ENCODE measurements around the gene TBKBP1.

Gene TBKBP1

DNA sequence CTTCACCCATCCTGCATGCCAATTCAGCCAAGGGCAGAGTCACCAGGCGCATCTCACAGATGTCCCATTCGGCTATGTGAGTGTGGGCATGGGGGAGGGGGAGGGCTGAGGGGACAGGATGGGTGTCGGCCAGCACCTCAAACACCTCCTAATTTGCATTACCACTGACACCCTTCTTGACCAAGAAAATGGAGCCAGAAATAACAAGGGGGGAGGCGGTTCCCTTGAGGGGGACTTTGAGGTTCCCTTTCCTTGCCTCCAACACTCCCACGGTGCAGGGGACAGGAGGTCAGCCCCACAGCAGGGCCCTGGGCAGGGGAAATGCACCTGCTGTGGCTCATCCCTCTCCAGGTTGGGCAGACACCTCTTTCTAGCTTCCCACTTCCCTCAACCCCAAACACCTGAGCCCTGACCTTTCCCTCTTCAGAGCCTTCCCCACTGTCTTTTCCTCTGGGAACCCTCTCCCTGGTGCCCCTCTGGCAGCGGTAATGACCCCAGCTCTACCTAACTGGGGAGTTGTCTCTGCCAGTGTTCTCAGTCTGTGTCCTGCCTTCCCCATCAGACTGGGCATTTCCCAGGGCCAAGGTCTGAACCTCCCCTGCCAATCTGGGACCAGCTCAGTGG is 20.9 kb downstream of the TBKBP1 start:
- no peak for DNase-seq (ENCODE audit: low read depth)

GRCh38 chr17:47715669-47716325 is 21.8 kb downstream of the TBKBP1 start:
- DNase-seq (ENCODE audit: low read depth): no peak

GRCh38 chr17:47716375-47716774 is 22.4 kb downstream of the TBKBP1 start:
- no peak for DNase-seq (ENCODE audit: low read depth)

DNA sequence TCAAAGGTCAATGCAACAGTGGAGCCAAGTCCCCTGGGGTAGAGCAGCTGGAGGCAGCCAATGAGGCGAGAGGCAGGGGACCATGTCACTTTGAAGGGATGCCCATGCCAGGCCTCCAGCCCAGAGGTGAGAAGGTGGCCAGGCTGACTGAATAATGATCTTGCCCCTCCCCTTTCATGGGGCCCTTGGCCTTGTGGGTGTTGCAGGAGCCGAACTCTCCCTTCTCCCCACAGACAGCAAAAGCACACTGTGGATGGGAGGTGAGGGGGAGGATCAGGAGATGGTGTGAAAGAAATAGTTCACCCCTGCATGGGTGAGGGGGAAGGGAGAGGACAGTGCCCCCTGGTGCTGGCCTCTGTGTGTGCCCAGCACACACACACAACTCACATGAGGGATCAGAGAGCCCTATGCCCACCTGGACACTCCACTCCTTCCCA is 23.3 kb downstream of the TBKBP1 start:
- no peak for DNase-seq (ENCODE audit: low read depth)

DNA sequence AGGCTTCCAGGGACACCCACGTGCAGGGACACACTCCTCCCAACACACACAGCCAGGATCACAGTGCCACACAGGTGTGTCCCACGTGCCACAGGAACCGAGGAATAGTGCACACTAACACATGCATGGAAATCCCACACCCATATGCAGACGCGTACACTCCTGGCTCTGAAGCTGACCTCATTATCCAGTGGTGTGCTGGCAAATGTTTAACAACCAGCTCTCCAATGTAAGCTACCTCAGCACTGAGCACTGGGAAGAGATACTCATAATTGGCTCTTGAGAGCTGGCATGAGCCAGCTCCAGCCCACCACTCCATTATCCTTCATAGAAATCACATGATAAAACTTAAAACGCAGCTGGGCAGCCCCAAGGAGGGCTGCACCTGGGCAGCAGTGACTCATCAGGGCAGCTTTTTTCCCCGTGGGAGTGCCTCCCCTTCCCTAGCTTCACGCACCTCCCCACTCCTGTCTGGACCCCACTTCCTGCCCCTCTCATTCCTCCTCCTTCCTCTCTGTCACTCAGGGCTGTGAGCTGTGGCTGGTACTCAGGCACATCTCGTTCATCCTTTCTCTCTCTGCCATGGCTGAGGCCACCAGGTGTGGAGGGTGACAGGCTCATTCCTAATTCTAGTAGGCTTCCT is 24.1 kb downstream of the TBKBP1 start:
- DNase-seq (ENCODE audit: low read depth): no peak

GRCh38 chr17:47718634-47719405 is 24.9 kb downstream of the TBKBP1 start:
- no peak for DNase-seq (ENCODE audit: low read depth)

DNA sequence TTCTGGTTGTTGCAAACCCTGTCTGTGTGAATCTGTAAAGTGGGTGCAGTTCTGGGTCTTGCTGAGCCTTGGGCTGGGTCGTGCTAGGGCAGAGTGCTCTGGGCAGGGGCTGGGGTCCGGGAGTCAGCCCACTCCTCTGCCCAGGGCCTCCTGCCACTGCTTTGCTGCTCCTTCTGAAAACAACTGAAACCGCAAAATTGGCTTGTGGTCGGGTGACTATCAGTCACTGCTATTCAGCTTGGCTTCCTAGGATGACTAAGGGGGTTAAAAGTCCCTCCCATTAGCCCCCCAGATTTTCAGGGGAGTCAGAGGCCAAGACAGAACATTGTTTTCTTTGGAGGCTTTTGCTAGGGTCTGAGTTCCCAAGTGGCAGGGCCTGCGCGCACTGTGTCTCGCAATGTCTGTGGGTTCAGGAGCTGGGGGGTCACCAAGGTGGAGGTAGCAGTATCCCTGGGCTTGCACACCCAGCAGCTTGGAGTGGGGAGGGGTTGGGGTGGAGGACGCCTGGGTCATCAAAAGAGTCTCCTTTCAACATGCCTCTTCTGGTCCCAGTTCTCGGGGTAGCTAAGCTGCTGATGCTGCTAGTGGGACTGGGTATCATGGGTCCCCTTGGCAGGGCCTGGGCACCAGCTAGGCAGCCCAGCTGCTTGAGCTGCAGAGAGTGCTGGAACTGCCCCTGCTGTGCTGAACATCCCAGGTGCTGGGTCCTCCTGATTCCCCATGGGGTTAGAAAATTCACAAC is 25.6 kb downstream of the TBKBP1 start:
- DNase-seq (ENCODE audit: low read depth): no peak

- no peak for DNase-seq (ENCODE audit: low read depth)
Observed at GRCh38 chr17:47720196-47720595, 26.2 kb downstream of the TBKBP1 start.

DNA sequence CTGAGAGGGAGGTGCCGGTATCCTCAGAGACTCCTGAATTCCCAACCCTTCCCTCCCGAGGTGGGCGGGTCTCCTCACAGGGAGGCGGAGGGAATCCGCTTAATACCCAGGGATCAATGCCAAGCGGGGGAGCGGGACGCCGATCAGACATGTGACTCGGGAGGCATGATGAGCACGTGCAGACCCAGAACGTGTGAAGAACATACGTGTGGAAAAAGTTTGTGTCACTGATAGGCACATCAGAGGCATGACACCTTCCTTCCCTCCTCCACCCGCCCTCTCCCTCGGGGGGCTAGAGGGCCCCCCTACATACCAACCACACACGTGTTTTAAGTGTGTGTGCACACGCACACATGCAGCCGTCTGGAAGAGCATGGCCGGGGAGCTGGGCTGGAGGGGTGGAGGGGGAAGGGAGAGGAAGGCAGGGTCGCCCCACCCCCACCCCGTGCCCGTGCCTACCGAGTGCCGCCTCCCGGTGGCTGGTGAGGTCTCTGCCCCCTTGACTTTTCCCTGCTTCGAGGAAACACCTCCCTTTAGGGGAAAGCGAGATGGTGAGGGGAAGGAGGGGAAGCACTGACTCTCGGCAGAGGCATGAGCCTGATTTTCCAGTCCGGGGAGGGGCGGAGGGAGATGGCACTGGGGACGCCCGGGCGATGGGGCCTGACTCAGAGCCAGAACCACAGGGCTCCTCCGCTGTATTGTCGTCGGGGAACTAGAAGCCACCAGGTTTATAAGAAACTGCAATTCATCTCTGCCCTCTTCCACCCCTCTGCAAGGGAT is 27.0 kb downstream of the TBKBP1 start:
- DNase-seq (ENCODE audit: low read depth): peak; percentile 67

- no peak for DNase-seq (ENCODE audit: low read depth)
Observed at GRCh38 chr17:47721725-47722124, 27.8 kb downstream of the TBKBP1 start.

DNA sequence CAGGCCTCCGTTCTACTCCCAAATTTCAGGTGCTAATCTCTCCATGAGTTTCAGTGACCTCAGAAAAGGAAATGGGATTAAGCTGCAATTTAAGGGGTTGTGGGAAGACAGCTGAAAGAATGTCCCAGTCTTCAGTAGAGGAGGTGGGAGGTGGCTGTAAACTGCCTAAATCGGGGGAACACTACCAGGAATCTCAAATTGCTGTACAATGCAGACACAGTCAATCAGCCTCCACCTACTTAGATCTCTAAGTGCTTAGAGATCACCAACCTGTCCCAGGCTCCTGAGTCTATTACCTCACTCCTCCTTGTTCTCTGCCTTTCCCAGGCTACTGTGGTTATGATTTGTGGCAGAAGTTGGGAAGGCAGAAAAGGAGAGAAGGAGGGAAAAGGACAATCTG is 30.7 kb downstream of the TBKBP1 start:
- DNase-seq (ENCODE audit: low read depth): no peak

DNA sequence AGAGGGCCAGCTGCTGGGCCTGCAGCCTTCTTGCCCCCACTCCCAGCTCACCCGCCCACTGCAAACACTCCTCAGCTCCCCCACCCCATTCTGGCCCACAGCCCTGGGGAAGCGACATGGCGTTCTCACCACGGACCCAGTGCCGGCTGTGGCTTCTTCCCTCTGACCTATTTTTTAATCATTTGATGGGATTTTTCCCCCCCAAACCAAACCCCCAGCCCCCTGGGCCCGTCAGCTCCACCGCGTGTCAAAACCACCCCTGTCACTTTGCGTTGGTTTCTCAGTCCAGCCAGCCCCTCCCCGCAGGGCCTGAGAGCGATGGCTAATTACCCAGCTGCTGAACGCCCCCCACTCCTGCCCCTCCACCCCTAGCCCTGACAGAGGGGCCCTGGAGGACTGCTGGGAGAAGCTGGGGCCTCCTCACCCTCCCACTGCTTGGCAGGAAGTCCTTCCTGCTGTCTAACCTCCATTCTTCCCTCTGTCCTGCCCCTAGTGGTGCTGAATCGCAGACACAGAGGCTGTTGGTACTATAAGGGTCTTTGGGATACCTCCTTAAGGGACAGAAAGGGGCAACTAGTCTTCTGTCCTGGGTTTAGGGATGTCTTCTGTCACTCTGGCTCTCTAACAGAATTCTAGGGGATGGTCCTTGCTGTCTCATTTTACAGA is 31.6 kb downstream of the TBKBP1 start:
- no peak for DNase-seq (ENCODE audit: low read depth)

DNA sequence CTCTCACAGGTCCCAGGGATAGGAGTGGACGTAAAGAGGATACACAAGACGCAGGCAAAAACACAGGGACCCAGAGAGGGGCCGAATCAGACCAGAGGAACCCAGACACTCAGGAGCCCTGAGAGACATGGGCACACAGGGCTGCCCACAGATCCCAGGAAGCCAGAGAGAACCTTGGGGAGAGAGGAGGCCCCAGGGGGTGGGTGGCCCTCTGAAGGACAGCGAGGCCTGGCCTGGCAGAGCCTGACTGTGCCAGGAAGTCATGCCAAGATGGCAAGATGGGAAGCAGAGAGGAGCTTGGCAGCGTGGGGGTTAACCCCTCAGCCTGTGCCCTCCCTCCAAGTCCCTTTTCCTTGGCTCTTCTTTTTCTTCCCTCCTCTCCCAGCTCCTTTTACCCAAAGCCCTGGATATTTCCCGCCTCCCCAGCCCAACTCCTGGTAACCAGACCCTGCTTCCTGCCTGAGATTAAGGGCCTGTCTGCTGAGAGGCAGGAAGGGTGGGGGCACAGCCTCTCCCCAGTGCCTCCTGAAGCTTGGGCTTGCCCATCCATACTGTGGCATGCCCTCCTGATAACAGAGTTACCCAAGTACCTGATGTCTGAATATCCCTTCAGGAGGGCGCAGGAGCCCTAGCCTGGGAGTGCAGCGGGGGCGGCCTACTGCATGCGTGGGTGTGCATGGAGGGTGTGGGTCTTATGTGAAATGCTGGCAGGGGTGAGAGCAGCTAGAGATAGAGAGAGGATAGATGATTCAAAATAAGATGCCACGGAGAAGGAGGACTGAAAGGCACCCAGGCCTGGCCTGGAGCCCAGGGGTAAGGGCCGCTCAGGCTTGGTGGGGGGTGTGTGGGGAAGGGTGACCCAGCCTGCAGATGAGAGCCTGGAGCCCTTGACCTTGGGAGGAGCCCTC is 33.1 kb downstream of the TBKBP1 start:
- DNase-seq (ENCODE audit: low read depth): no peak

GRCh38 chr17:47727704-47728036 is 33.7 kb downstream of the TBKBP1 start:
- no peak for DNase-seq (ENCODE audit: low read depth)

GRCh38 chr17:47728214-47728877 is 34.4 kb downstream of the TBKBP1 start:
- DNase-seq (ENCODE audit: low read depth): no peak

GRCh38 chr17:47729476-47729875 is 35.5 kb downstream of the TBKBP1 start:
- no peak for DNase-seq (ENCODE audit: low read depth)

DNA sequence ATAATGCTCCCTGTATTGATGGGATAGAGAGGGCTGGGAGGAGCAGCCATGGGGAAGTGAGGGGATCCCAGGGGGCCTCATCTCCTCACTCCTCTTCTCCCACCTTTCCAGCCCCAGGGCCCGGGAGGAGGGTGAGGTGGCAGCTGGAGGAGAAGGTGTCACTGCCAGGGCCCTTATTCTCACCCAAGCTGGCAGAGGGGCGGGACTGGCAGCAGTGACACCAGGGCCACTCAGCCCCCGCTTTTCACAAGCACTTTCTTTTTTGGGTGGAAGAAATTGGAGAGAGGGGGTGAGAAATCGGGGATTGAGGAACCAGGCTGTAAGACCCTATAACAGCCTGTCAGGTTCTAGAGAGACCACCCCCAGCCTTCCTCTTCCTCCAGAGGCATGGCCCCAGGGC is 36.7 kb downstream of the TBKBP1 start:
- DNase-seq (ENCODE audit: low read depth): no peak

- DNase-seq (ENCODE audit: low read depth): no peak
Observed at GRCh38 chr17:47731396-47731795, 37.4 kb downstream of the TBKBP1 start.

- no peak for DNase-seq (ENCODE audit: low read depth)
Observed at GRCh38 chr17:47732399-47733046, 38.6 kb downstream of the TBKBP1 start.
